ENCODE measurements around the gene ADARB2.

DNA sequence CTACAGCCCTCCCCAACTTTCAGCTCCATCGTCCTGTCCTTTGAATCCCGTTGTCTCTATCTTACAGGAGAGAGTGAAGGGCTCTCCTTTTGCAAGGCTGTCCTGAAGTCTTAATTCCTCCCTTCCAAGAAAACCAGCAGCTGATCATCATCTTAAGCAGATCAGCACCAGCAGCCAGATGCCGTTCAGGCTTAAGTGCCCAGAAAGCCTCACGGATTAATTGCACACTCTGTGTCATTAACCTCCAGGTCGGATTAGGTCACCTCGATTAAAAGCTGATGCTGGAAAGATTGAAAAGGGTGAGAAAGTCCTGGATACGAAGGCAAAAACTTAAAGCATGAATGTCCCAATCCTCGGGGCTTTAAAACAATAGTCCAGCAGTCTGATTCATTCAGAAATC is 24.8 kb upstream of the ADARB2 start:
- TF ChIP-seq, protein P1, sequence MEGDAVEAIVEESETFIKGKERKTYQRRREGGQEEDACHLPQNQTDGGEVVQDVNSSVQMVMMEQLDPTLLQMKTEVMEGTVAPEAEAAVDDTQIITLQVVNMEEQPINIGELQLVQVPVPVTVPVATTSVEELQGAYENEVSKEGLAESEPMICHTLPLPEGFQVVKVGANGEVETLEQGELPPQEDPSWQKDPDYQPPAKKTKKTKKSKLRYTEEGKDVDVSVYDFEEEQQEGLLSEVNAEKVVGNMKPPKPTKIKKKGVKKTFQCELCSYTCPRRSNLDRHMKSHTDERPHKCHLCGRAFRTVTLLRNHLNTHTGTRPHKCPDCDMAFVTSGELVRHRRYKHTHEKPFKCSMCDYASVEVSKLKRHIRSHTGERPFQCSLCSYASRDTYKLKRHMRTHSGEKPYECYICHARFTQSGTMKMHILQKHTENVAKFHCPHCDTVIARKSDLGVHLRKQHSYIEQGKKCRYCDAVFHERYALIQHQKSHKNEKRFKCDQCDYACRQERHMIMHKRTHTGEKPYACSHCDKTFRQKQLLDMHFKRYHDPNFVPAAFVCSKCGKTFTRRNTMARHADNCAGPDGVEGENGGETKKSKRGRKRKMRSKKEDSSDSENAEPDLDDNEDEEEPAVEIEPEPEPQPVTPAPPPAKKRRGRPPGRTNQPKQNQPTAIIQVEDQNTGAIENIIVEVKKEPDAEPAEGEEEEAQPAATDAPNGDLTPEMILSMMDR (IDR thresholded peaks at IDR 0.05) = no peak
- no peak for TF ChIP-seq POLR2A (IDR thresholded peaks at IDR 0.05)
- no peak for TF ChIP-seq EP300 (IDR thresholded peaks at IDR 0.05)
- no peak for TF ChIP-seq POLR2AphosphoS5 (IDR thresholded peaks at IDR 0.05)
